Activated naive CD4-positive, alpha-beta T cell treated with anti-CD3 and anti-CD28 coated beads, Interleukin-2, amount 50 U/mL, for 72 hours (primary cell): ENCODE measurements around the gene SLC35C1. TPM values are rescaled to one million over a fixed set of nuclear protein-coding genes. Genes with fewer than 3 reads are reported as not detected.

ENCODE experiments used
- ATAC-seq, 2 donors: fragments of 150-1000 bp; cut with Tn5 transposase; 2 replicates each; pipeline ENCODE4 v1.10.0; 2021; ENCODE audit warnings: mild to moderate bottlenecking in 2 of 2, moderate library complexity in 2 of 2
- DNase-seq, 2 donors: peaks; one replicate each; pipeline ENCODE4 v3.0.0; 2021 to 2022; ENCODE audit warnings: low spot score in 2 of 2
- H3K27ac Mint-ChIP-seq, 2 donors: one replicate each; pipeline ENCODE4 v1.8.0; 2022; ENCODE audit warnings: mild to moderate bottlenecking in 2 of 2, mixed read lengths in 2 of 2
- H3K36me3 Mint-ChIP-seq, 2 donors: one replicate each; pipeline ENCODE4 v1.8.0; 2022; ENCODE audit warnings: mixed read lengths in 2 of 2
- H3K9me3 Mint-ChIP-seq, 2 donors: one replicate each; pipeline ENCODE4 v1.8.0; 2022; ENCODE audit warnings: mixed read lengths in 2 of 2
- total RNA-seq, 2 donors: library from RNA; stranded (reverse); gene quantifications; one replicate each; pipeline ENCODE4 v1.2.3, GENCODE V29; 2022

The SLC35C1 gene
- total RNA-seq, 2 donors from 2014 or later: 7.9 to 10.8 TPM

DNA sequence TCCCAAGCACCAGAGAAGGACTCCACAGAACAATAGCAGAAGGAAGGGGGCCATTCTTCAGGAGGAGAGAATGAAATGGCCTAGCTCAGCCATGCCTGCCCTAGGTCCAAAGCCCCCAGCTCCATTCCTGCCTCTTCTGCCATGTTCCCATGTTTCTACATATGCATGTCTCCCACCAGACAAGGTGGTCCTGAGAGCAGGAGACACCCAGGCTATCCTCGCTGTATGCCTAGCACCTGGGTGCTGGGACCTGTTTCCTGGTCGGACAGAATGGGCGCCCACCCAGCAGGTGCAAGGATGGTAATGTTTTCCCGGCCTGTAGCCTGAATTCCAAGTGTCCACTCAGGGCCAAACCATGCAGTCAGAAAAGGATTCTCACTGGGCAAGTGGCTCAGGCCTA is 30.2 kb upstream of the SLC35C1 start:
- Mint-ChIP-seq H3K27ac (peak overlapping the region; percentile 5 to 13), H3K36me3 (no peaks in the 10 kb centered on the region), H3K9me3 (no peaks in the 10 kb centered on the region)
- DNase-seq (no peak), ATAC-seq (no peak)

GRCh38 chr11:45777127-45777969 is 27.6 kb upstream of the SLC35C1 start:
- Mint-ChIP-seq H3K27ac (no peak overlapping the region), H3K9me3 (no peaks in the 10 kb centered on the region), H3K36me3 (no peaks in the 10 kb centered on the region)
- no peak for ATAC-seq
- no peak for DNase-seq

GRCh38 chr11:45778341-45778740 is 26.6 kb upstream of the SLC35C1 start:
- Mint-ChIP-seq H3K9me3 (no peaks in the 10 kb centered on the region), H3K36me3 (no peaks in the 10 kb centered on the region), H3K27ac (no peak overlapping the region)
- no peak for ATAC-seq
- no peak for DNase-seq

GRCh38 chr11:45779602-45780001 is 25.3 kb upstream of the SLC35C1 start:
- DNase-seq: no peak
- no peak for ATAC-seq
- Mint-ChIP-seq H3K9me3 (no peaks in the 10 kb centered on the region), H3K27ac (no peak overlapping the region), H3K36me3 (no peaks in the 10 kb centered on the region)

DNA sequence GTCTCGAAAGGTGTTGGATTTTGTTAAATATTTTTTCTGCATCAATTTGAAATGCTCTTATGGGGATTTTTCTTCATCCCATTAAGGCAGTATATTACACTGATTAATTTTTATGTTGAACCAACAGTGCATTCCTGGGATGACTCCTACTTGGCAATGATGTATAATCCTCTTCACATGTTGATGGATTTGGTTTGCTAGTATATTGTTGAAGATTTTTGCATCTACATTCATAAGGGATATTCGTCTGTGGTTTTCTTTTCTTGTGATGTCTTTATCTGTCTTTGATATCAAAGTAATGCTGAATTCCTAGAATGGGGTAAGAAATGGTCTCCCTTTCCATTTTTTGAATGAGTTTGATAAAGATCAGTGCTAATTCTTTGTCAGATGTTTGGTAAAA is 18.7 kb upstream of the SLC35C1 start:
- DNase-seq: no peak
- no peak for ATAC-seq
- H3K27ac Mint-ChIP-seq: no peak overlapping the region
- peaks cover 9 to 13% of the 10 kb centered on the region in 2 donors for H3K9me3 Mint-ChIP-seq
- peaks cover 0 to 11% of the 10 kb centered on the region in 2 donors for H3K36me3 Mint-ChIP-seq

- Mint-ChIP-seq H3K36me3 (peaks cover 0 to 11% of the 10 kb centered on the region in 2 donors), H3K9me3 (peaks cover 9 to 13% of the 10 kb centered on the region in 2 donors)
Observed at GRCh38 chr11:45788887-45789286, 16.1 kb upstream of the SLC35C1 start.

GRCh38 chr11:45791524-45791923 is 13.4 kb upstream of the SLC35C1 start:
- no peak for ATAC-seq
- peaks cover 0 to 6% of the 10 kb centered on the region in 2 donors for H3K36me3 Mint-ChIP-seq
- DNase-seq: no peak
- no peak overlapping the region for H3K27ac Mint-ChIP-seq
- peaks cover 6 to 9% of the 10 kb centered on the region in 2 donors for H3K9me3 Mint-ChIP-seq

More at GRCh38 chr11:45788887-45789286, 16.1 kb upstream of the SLC35C1 start:
- no peak for ATAC-seq
- DNase-seq: no peak
- H3K27ac Mint-ChIP-seq: no peak overlapping the region

- no peaks in the 10 kb centered on the region for H3K9me3 Mint-ChIP-seq
- ATAC-seq: no peak
- no peak overlapping the region for H3K27ac Mint-ChIP-seq
- DNase-seq: no peak
- no peaks in the 10 kb centered on the region for H3K36me3 Mint-ChIP-seq
Observed at GRCh38 chr11:45794169-45794568, 10.8 kb upstream of the SLC35C1 start.

DNA sequence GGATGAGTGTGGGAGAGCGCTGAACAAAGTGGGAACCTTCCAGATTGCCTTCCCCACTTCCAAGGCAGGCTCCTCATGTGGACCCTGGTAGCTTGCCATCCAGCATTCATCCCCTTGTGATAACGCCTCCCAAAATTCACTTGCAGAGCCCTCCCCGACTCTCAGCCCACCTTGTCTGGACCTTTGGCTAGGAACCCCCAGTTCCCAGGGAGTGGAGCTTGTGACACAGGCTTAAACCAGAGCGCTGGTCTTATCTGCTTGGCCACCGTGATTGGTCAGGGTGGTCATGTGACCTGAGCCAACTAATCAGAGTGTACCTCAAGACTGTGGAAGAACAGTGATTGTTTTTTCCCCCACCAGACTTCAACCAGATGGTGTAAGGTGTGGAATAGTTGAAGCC is 9.6 kb upstream of the SLC35C1 start:
- H3K9me3 Mint-ChIP-seq: no peaks in the 10 kb centered on the region
- DNase-seq (no peak), ATAC-seq (no peak)
- no peaks in the 10 kb centered on the region for H3K36me3 Mint-ChIP-seq
- no peak overlapping the region for H3K27ac Mint-ChIP-seq

GRCh38 chr11:45796461-45796861 is 8.5 kb upstream of the SLC35C1 start:
- Mint-ChIP-seq H3K36me3 (no peaks in the 10 kb centered on the region), H3K9me3 (peaks cover 0 to 6% of the 10 kb centered on the region in 2 donors), H3K27ac (no peak overlapping the region)
- ATAC-seq (no peak), DNase-seq (no peak)

DNA sequence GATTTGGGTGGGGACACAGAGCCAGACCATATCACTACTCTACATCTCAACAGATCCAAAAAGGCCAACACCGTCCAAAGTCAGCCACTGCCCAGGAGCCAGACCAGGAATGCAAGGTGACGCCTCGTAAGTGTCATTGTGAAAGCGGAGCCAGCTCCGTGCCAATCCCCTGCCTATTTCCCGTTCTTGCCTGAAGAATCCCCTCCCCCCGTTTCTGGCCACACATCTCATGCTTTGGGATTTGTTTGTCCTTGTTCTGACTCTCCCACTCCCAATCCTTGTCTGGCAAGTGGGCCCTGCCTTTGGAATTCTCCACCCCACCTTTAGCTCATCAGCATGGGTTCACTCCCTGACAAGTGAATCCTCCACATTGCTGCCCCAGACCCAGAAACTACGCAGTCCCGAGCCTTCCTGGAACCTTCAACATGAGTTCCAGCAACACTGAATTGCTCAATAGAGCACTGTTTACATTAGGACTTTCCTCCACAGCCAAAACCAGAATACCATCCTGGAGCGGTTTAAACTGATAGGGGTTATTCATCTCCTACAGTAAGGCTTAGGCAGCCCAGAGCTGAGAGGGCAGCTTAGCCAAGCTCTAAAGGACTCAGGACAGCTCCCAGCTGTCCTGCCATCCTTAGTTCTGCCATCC is 6.0 kb upstream of the SLC35C1 start:
- no peak for ATAC-seq
- no peak for DNase-seq
- no peaks in the 10 kb centered on the region for H3K36me3 Mint-ChIP-seq
- peaks cover 0 to 6% of the 10 kb centered on the region in 2 donors for H3K9me3 Mint-ChIP-seq
- H3K27ac Mint-ChIP-seq: no peak overlapping the region

- ATAC-seq: no peak
- H3K36me3 Mint-ChIP-seq: no peaks in the 10 kb centered on the region
- H3K27ac Mint-ChIP-seq: no peak overlapping the region
- DNase-seq: no peak
- peaks cover 0 to 6% of the 10 kb centered on the region in 2 donors for H3K9me3 Mint-ChIP-seq
Observed at GRCh38 chr11:45799562-45799961, 5.4 kb upstream of the SLC35C1 start.

DNA sequence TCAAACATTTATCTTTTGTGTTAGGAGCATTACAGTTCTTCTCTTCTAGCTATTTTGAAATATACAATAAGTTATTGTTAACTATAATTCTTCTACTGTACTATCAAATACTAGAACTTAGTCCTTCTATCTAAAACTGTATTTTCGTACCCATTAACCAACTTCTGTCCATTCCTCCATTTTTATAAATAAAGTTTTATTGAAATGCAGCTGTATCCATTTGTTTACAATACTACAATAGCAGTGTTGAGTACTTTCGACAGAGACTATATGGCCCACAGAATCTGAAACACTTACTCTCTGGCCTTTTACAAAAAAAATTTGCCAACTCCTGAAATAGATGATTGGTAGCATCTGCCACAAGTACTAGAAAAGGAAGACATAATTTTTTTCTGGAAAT is 4.7 kb upstream of the SLC35C1 start:
- no peak overlapping the region for H3K27ac Mint-ChIP-seq
- no peak for DNase-seq
- no peak for ATAC-seq
- H3K36me3 Mint-ChIP-seq: no peaks in the 10 kb centered on the region
- H3K9me3 Mint-ChIP-seq: peaks cover 0 to 6% of the 10 kb centered on the region in 2 donors

DNA sequence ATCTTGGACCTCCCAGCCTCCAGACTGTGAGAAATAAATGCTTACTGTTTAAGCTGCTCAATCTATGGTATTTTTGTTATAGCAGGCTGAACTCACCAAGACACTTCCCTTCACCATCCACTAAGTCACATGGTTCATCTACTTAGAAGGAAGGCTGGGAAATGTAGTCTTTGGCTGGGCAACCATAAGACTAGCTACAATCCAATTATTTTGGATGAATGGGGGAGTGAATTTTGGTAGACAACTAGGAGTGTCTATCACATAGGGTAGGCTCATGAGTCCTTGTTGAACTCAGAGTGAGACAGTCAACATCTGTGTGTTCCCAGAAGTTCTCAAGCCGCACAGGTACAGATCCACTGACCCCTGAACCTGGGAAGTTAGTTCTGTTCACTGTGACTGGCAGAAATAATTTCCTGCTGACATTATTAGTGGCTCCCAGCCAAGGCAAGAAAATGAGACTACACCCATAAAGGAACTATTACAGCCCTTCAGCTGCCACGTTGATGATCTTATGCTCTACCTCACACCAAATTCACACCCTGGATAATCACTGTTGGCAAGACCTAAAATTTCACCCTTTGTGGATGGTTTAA is 3.1 kb upstream of the SLC35C1 start:
- DNase-seq (no peak), ATAC-seq (no peak)
- Mint-ChIP-seq H3K27ac (no peak overlapping the region), H3K9me3 (peaks cover 0 to 6% of the 10 kb centered on the region in 2 donors), H3K36me3 (peaks cover 0 to 6% of the 10 kb centered on the region in 2 donors)

DNA sequence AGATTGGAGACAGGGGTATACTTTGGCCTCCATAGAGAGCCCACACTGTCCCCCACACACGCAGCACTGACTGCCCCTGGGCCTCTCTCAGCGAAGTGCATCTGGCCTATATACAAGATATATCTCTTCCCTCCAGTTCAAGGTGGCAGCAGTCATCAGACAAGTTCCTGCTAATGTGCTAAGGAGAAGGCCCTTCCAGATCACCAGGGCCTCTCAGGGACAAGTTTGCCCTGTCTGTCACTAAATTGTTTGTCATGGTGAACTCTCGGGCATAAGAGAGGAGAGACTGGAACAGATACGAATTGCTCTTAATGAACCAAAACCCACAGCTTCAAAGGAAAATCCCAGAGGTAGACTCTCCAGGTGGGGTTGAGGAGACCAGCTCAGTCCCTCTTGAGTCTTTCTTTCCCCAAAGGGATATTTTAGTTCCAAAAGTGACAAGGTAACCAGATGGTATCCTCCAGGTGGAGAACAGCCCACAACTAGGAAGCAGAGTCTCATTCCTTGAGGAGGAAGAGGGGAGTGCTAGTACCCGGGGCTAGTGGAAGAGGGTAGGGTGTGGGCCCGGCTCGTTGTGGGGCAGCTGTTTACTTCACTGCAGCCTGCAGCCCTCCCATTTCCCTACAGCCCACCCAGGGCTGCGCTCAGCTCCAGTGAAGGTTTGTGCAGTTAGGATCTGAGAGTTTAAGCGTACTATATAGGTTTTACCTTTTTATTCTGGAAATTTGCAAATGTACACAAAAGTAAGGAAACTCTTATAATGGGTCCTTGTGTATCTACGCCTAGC is 2.2 kb upstream of the SLC35C1 start:
- DNase-seq (no peak), ATAC-seq (no peak)
- peaks cover 0 to 6% of the 10 kb centered on the region in 2 donors for H3K36me3 Mint-ChIP-seq
- no peak overlapping the region for H3K27ac Mint-ChIP-seq
- peaks cover 0 to 6% of the 10 kb centered on the region in 2 donors for H3K9me3 Mint-ChIP-seq

DNA sequence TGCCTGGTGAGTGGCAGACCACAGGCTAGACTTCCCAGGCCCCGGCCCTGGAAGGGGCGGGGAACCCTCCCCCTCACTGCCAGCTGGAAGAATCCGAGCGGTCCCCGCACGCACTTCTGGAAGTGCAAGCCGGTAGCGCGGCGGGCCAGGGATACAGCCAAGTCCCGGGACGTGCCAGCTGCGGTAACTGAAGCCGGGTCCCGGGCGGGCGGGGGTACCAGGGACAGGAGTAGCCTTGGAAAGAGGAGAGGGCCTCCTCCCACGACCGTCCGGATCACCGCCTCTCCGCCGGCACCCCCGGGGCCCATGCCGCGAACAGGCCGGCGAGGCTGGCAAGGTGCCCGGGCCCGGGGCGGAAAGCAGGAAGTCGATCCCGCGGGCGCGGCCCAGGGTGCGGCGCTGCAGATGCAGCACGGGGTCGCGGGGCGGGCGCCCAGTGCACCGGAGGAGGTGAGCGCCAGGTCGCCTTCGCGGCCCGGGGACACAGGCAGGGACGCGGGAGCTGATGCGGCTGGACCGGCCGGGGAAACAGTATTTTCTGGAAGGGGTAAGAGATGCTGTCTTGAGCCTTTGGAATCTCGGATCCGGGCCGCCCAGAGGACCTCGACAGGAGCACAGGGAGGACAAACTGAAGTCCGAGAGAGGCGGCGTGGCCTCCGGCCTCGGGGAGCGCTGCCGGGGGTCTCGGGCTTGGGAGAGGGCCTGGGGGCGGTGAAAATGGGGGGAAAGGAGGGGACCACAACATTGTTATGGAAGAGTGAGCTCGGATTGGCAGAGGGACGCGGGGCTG is 783 bp upstream of the SLC35C1 start:
- Mint-ChIP-seq H3K27ac (peak overlapping the region; percentile 77 to 96), H3K9me3 (peaks cover 0 to 6% of the 10 kb centered on the region in 2 donors), H3K36me3 (peaks cover 0 to 6% of the 10 kb centered on the region in 2 donors)
- DNase-seq (peak; percentile 69 to 82), ATAC-seq (peak; percentile 40 to 53)
